ENCODE measurements around the gene CLEC4F.

Gene CLEC4F

DNA sequence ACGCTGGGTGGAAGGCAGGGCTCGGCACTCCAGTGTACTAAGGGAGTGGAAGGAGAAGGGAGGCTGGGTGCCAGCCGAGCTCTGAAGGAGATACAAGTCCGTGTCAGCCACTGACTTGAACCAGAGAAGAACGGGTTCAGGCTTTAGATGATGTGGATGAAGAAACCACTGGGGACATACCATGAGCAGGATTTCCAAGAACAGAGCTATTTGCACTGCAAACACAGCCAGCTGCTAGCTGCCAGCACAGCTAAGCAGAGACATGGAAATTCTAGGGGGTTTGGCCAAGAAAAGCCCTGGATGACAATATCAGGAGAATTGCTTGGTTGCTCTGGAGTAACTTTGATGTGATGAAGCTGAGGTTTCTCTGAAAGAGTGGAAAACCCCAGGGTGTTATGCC, 10.0 kb upstream of the CLEC4F start:
- no peak for TF ChIP-seq EZH2 (IDR thresholded peaks at IDR 0.05)
- Histone ChIP-seq H3K9me3 (ENCODE audit: low read depth, low read length) (no peaks in the 10 kb centered on the region), H3K9ac (ENCODE audit: insufficient read length) (no peak overlapping the region), H3K4me3 (no peak overlapping the region), H3K36me3 (ENCODE audit: insufficient read depth, low read length) (no peaks in the 10 kb centered on the region), H3K27ac (no peak overlapping the region)
- no peak for DNase-seq (ENCODE audit: low read depth, low spot score)

- Histone ChIP-seq H3K9ac (ENCODE audit: insufficient read length) (no peak overlapping the region), H3K27ac (no peak overlapping the region), H3K36me3 (ENCODE audit: insufficient read depth, low read length) (no peaks in the 10 kb centered on the region), H3K4me3 (no peak overlapping the region), H3K9me3 (ENCODE audit: low read depth, low read length) (no peaks in the 10 kb centered on the region)
- no peak for TF ChIP-seq FOXP2 (optimal IDR thresholded peaks at IDR 0.05; ENCODE audit: control extremely low read depth, extremely low read length, insufficient read depth)
- no peak for TF ChIP-seq POLR2AphosphoS5 (IDR thresholded peaks at IDR 0.05; ENCODE audit: borderline replicate concordance, low read depth, low read length)
- TF ChIP-seq EZH2 (IDR thresholded peaks at IDR 0.05): no peak
- no peak for DNase-seq (ENCODE audit: low read depth, low spot score)
Measured at GRCh38 chr2:70829916-70830315, 9.5 kb upstream of the CLEC4F start.

- H3K9me3 ChIP-seq (ENCODE audit: low read depth, low read length): no peaks in the 10 kb centered on the region
- H3K36me3 ChIP-seq (ENCODE audit: insufficient read depth, low read length): no peaks in the 10 kb centered on the region
- no peak for TF ChIP-seq POLR2AphosphoS5 (IDR thresholded peaks at IDR 0.05; ENCODE audit: borderline replicate concordance, low read depth, low read length)
- TF ChIP-seq EZH2 (IDR thresholded peaks at IDR 0.05): no peak
- TF ChIP-seq FOXP2 (optimal IDR thresholded peaks at IDR 0.05; ENCODE audit: control extremely low read depth, extremely low read length, insufficient read depth): no peak
- H3K4me3 ChIP-seq: no peak overlapping the region
- no peak overlapping the region for H3K27ac ChIP-seq
- DNase-seq (ENCODE audit: low read depth, low spot score): no peak
- no peak overlapping the region for H3K9ac ChIP-seq (ENCODE audit: insufficient read length)
Measured at GRCh38 chr2:70828914-70829824, 8.8 kb upstream of the CLEC4F start.

DNA sequence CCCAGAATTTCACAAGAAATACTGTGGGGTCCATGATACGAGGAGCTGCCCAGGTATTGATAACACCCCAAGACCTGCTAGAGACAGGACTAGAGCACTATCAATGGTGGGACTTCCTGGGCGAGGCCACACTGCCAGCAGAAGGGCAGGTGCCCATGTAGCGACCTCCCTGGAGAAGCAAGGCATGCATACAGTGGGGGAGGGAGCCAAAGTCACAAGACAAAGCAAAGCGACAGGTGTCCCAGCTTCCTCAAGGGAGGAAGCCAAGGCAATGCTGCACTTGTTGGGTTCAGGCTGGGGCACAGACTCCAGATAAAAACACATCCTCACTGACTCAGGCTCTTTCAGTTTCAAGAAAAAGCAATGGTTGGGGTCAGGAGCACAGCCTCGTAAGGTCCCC, 7.7 kb upstream of the CLEC4F start:
- TF ChIP-seq POLR2AphosphoS5 (IDR thresholded peaks at IDR 0.05; ENCODE audit: borderline replicate concordance, low read depth, low read length) (no peak), FOXP2 (optimal IDR thresholded peaks at IDR 0.05; ENCODE audit: control extremely low read depth, extremely low read length, insufficient read depth) (no peak), EZH2 (IDR thresholded peaks at IDR 0.05) (no peak)
- H3K36me3 ChIP-seq (ENCODE audit: insufficient read depth, low read length): no peaks in the 10 kb centered on the region
- no peak overlapping the region for H3K9ac ChIP-seq (ENCODE audit: insufficient read length)
- H3K27ac ChIP-seq: no peak overlapping the region
- no peak for DNase-seq (ENCODE audit: low read depth, low spot score)
- no peak overlapping the region for H3K4me3 ChIP-seq
- no peaks in the 10 kb centered on the region for H3K9me3 ChIP-seq (ENCODE audit: low read depth, low read length)

DNA sequence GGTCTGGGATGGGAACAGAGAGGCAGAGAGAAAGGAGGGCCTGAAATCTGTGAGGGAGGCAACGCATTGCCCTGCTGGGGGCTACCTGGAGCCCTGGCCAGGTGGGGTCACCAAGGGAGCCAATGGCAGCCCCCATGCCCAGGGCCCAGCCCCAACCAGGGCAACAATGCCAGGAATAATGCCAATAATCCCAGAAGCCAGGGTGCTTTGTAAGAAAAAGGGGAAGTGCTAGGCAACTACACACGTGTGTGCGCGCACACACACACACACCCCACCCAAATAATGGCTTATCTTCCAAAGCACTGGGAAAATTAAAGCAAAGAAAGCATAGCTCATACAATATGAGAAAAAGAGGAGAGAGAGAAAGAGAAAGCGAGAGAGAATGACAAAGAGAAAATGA, 7.0 kb upstream of the CLEC4F start:
- H3K9ac ChIP-seq (ENCODE audit: insufficient read length): no peak overlapping the region
- H3K9me3 ChIP-seq (ENCODE audit: low read depth, low read length): no peaks in the 10 kb centered on the region
- no peaks in the 10 kb centered on the region for H3K36me3 ChIP-seq (ENCODE audit: insufficient read depth, low read length)
- H3K27ac ChIP-seq: no peak overlapping the region
- TF ChIP-seq FOXP2 (optimal IDR thresholded peaks at IDR 0.05; ENCODE audit: control extremely low read depth, extremely low read length, insufficient read depth): no peak
- H3K4me3 ChIP-seq: no peak overlapping the region
- DNase-seq (ENCODE audit: low read depth, low spot score): no peak

- no peak for DNase-seq (ENCODE audit: low read depth, low spot score)
- H3K4me3 ChIP-seq: no peak overlapping the region
- no peaks in the 10 kb centered on the region for H3K36me3 ChIP-seq (ENCODE audit: insufficient read depth, low read length)
- TF ChIP-seq EZH2 (IDR thresholded peaks at IDR 0.05) (no peak), FOXP2 (optimal IDR thresholded peaks at IDR 0.05; ENCODE audit: control extremely low read depth, extremely low read length, insufficient read depth) (no peak), POLR2AphosphoS5 (IDR thresholded peaks at IDR 0.05; ENCODE audit: borderline replicate concordance, low read depth, low read length) (no peak)
- no peak overlapping the region for H3K9ac ChIP-seq (ENCODE audit: insufficient read length)
- H3K9me3 ChIP-seq (ENCODE audit: low read depth, low read length): no peaks in the 10 kb centered on the region
- H3K27ac ChIP-seq: no peak overlapping the region
Measured at GRCh38 chr2:70826696-70827350, 6.4 kb upstream of the CLEC4F start.

DNA sequence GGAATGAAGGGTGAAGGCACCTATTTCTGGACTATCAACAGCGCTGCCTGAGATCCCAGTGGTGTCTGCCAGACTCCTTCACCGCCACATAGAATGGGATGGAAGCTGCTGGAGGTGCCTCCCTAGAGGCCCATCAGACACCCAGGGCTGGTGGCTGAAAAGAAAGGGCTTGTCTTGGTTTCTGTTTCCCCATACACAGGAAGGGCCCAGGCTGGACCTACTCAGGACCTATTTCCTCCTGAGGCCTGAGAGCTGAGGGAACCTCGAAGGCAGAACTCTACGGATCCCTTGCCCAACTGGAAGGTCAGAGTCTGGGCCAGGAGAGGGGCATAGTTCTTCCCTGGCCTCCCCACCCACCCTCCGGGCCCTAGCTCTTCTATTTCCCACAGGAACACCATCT, 2.9 kb upstream of the CLEC4F start:
- TF ChIP-seq POLR2AphosphoS5 (IDR thresholded peaks at IDR 0.05; ENCODE audit: borderline replicate concordance, low read depth, low read length): no peak
- TF ChIP-seq EZH2 (IDR thresholded peaks at IDR 0.05): no peak
- no peaks in the 10 kb centered on the region for H3K9me3 ChIP-seq (ENCODE audit: low read depth, low read length)

GRCh38 chr2:70822843-70823242, 2.4 kb upstream of the CLEC4F start:
- Histone ChIP-seq H3K36me3 (ENCODE audit: insufficient read depth, low read length) (no peaks in the 10 kb centered on the region), H3K9me3 (ENCODE audit: low read depth, low read length) (no peaks in the 10 kb centered on the region), H3K4me3 (no peak overlapping the region), H3K27ac (no peak overlapping the region), H3K9ac (ENCODE audit: insufficient read length) (no peak overlapping the region)
- no peak for DNase-seq (ENCODE audit: low read depth, low spot score)
- no peak for TF ChIP-seq POLR2AphosphoS5 (IDR thresholded peaks at IDR 0.05; ENCODE audit: borderline replicate concordance, low read depth, low read length)
- TF ChIP-seq EZH2 (IDR thresholded peaks at IDR 0.05): no peak
- no peak for TF ChIP-seq FOXP2 (optimal IDR thresholded peaks at IDR 0.05; ENCODE audit: control extremely low read depth, extremely low read length, insufficient read depth)

More for the DNA sequence above, 2.9 kb upstream of the CLEC4F start:
- Histone ChIP-seq H3K4me3 (no peak overlapping the region), H3K36me3 (ENCODE audit: insufficient read depth, low read length) (no peaks in the 10 kb centered on the region), H3K9ac (ENCODE audit: insufficient read length) (no peak overlapping the region), H3K27ac (no peak overlapping the region)
- no peak for DNase-seq (ENCODE audit: low read depth, low spot score)

All from SK-N-MC (cell line).